GM18909 (cell line): ENCODE data around the gene TLR3.

Experiments used
- ATAC-seq: cut with Tn5 transposase; IDR thresholded peaks from one replicate; pipeline ENCODE4 v1.9.1; 2021; ENCODE audit warnings: mild to moderate bottlenecking; ENCODE audit not compliant: unreplicated experiment, poor library complexity

TLR3 gene

DNA sequence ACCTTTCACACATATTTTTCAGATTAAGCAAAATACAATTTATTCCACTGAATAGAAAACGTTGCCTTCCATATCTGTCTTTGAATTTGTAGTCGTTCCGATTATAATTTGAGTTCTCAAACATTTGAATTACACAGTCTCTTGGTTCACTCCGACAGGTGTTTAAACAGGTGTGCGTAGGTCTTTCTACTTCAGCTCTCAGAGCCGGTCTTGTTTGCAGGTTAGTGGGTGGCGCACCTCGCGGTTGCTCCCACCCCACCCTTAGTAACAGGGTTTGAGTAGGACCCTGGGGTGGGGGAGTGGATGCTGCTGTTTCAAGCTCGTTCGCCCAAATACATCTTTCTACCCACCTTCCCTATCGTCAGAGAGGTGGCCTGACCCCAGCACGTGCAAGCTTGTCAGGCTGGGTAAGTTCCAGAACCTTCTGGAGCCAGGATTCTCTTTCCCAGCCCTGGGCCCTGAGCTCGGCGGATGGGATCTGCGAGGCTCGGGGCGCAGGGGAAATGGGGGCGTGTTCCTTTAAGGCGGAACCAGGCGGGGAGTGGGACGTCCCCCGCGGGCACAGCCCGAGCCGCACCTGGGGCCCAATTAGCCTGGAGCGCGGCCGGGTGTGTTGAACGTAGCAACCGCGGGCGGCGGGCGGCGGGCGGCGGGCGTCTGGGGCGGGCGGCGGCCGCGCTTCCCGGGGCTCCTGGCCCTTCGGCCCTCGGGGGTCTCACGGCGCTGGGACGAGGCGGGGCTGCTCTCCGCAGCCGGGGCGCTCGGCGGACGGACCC, 35.3 kb downstream of the TLR3 start, which contains the start of gene FAM149A:
Gene FAM149A, plus strand, starts transcription at position 591 of the 776 bp plus-strand sequence.
- ATAC-seq = peak; percentile 81

DNA sequence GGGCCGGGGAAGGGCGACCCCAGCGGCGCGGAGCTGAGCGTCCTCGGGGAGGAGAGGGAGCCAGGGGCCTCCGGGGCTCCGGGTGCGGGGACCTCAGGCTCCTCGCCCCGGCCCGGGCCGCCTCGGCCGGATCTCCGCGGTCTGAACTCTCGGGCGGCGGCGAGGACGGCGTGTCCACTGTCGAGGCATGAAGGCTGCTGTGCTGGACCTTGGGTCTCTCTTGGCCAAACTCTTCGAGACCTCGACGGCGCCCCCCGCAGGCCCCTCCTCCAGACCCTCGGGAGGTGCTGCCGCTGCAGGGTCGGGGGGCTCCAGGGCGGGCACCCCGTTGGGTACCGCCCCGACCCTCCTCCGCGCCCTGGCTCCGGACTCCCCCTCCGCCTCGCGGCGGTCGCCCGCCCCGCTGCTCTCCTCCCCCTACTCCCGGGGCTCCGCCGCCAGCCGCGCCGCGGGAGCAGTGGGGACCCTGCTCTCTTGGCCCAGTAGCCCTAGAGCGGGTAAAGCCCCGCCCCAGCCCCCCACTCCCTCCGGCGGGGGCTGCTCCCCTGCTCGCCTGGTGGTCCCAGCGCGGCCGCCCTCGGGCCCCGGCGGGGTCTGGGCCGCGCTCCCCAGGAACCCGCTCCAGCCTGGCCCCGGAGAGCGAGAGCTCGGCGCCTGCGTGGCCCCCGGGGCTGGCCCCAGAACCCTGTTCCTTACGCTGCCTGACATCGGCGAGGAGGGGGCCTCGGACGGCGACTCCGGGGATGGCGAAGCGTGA, 36.1 kb downstream of the TLR3 start:
- peak; percentile 46 for ATAC-seq

DNA sequence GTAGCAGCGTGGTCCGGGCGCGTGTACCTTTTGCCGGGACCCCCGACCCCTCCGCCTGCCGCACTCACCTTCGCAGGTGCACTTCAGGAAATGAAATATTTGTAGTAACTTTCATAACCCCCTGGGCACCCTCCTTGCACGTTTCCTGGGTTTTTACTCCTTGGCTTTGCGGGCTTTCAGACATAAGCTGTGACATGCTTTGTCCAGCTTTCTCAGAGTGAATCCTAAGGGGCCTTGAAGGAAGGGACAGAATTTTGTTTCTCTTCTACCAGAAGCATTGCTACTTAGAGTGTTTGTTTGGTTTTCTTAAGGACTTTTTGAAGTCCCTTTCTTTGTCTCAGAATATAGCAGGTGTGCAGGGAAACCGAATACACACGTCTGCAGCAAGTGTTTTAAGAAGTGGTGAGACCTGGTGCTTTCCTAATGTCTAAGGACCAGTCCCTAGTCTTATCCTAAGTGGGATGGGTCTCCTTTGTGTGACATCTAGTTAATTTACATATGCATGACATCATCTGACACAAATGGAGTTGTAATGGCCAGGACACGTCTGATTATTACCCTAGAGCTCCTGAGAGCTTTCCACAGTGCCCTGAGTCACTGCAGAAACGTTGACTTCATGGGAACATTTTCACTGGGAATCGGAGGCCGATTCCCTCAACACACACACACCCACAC, 36.8 kb downstream of the TLR3 start:
- ATAC-seq = peak; percentile 4

DNA sequence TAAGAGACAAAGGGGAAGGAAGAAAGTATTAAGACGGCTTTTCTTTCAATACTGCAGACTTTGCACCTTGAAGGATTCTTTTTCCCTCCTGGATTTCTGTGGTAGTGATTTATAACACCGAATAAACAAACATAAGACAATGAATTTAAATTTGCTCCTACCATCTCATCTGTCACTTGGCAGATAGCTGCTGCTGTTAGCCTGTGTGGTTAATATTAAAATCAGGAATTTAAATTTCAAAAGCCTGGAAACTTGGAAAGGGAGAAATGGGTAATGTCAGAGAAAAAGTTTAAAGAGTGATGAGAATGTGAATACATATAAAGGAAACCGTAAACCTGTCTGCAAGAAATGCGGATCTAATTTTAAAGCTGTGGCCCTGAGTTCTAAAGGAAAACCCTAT, 39.0 kb downstream of the TLR3 start:
- no peak for ATAC-seq

DNA sequence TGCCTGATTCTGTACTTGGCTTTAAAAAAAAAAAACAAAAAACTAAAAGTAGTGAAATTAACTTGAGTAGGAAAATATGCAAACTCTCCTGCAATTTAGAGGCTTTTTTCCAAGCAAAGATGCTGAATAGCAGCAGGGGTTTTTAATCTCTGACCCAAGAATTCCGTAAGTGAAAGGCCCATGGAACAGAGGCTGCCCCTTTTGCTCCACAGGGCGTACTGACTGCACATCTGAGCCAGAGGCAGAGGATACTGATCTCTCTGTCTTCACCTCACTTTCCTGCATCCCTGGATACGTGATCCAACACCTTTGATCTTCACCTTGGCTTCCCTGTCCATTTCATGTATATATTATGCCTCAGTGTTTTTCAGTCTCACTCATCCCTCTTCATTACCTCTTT, 39.4 kb downstream of the TLR3 start:
- ATAC-seq = no peak

DNA sequence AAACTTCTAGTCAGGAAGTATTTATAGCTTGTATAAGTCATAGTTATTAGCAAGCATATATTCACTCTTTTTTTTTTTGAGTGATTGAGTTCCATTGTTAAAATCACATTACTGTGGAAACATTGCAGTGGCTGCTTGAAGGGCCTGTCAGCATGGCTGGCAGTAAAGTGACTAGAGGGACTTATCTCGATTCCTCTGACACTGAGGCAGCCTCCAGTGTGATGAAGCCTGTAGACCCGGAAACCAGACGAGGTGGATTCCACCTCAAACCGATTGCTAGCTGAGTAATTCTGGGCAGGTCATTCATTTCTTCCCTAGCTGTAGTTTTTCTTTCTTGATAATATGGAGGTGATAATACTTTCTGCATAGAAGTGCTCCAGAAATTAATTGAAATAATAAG, 40.3 kb downstream of the TLR3 start:
- no peak for ATAC-seq

DNA sequence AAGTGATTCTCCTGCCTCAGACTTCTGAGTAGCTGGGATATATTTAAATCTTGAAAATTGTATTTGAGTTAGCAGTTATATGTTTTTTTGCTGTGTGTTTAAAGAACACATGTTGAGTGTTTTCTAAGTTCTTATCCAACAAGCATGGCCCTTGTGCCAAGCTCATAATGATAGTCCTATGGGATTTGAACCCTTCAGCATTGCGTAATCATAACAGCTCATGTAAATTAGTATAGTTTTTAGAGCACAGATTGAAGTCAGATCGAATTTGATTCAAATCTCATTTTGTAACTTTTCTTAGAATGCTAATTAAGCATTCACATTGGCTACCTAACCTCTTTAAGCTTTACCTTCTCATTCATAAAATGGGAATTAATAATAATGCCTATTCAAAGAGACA, 47.7 kb downstream of the TLR3 start:
- ATAC-seq = no peak

DNA sequence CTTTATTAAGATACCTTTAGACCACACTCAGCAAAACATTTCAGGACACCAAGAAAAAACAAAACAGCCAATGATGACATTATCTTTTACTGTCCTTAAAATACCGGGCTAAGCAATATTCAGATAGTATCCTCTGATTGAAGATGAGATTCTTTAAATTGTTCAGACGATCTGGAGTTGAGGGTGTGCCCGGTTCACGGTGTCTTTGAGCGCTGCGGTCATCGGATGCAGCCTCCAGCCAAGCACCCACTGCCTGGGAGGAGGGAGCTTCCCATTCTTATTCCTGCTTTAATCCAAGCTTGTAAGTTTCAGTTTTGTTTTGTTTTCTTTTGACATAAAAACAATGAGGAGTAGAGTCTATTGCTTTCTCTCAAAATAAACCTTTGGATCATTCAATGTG, 49.6 kb downstream of the TLR3 start:
- ATAC-seq = no peak

DNA sequence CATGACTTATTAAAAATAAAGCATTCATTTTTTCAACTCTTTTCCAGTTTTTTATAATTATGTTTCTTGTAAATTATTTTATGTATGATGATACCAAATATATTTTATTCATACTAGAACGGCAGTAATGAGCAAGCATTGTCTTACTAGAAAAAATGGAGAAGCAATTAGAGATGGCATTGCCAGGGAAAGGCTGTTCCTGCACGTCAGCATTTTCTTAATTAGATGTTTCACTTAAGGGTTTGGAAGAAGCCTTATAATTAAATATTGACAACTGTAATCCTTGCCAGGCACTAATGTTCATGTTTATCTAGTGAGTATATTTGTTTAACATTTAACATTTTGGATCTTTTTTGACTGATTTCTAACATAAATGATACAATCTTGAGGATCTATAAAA, 52.1 kb downstream of the TLR3 start:
- ATAC-seq = no peak

DNA sequence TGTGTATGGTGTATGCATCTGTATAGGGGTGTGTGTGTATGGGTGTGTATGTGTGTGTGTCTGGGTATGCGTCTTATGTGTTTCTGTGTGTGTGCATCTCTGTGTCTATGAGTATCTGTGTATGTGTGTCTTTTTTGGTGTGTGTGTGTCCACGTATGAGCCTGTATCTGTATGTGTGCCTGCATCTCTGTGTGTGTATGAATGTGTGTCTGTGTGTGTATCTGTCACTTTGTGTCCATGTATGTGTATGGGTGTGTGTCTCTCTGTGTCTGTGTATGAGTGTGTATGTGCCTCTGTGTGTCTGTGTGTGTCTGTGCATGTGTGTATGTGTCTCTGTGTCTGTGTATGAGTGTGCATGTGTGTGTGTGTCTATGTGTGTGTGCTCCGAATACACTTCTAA, 59.9 kb downstream of the TLR3 start:
- no peak for ATAC-seq

DNA sequence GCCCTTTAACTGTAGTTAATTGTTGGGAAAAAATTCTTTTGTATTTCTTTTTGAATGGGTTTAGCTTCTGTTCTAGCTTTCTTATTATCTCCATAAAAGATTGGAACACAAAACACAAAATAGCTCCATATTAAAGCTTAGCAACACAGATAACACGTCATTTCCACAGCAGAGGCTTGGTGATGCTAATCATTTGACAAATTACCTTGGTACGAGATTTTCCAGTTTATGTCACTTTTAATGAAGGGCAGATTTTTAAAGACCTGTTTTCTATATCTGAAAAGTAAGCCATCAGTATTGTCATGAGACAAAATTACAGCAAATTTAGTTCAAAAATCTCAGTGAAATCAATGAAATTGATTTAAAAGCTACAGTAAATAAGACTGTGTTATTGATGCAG, 63.0 kb downstream of the TLR3 start:
- ATAC-seq = no peak

DNA sequence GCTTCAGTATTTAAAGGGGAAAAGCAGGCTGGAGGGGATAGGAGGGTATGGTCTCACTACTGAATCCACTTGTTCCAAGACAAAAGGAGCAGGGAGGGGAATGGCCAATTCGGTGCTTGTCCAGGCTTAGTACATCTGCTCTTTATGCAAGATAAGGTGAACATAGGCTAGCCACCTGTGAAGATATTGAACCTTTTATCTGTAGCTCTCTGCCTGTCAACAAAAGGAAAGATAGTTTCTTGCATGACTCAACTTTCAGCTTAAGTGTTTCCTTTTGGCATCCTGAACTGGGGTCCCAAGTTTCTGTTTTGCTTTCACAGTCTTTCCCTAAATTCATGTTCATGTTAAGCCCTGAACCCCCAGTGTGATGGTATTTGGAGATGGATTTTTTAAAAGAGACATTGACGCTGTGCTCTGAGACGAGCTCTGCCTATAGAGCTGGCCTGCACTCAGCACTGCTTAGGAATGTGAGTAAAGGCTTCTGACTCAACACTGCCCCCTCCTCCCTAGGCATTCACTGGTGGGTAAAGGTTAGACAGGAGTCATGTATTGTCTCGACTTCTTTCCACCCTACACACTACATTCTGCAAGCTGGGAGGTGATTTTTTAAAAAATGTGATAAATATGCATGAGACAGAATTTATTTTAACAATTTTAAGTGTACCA, 63.8 kb downstream of the TLR3 start:
- peak; percentile 33 for ATAC-seq

DNA sequence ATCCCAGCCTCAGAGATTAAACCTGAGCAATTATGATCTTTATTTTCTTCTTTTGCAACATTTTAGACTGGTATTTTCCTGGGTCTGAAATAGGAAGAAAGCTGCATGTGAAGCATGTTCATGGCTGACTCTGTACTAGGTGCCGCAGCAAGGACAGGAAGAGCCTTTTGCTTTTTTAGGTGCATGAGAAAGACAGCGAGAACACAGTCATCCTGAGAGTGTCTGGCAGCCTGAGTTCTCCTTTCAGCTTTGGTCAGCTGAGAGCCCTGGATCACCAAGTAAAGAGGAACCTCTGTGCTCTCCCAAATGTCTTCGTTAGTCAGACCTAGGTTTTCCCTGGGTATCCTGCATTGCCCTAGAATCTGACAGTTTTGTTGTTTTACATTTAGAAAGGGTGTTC, 65.3 kb downstream of the TLR3 start:
- ATAC-seq = peak; percentile 98

DNA sequence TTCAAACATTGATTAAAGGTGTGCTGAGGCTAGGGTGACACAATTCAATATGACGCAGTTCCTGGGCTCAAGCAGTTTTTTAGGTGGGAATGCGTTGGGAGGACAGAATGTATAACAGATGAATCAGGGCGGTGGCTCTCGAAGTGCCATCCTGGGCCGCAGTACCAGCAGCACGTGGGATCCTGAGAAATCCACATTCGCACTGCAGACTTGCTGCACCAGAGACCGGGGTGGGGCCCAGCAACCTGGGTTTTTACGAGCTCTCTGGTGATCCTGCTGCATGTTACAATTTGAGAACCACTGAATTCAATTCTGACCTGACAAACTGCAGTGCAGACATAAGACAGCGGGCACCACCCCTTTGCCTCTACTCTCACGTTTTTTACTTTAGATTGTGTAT, 65.9 kb downstream of the TLR3 start:
- ATAC-seq = no peak

DNA sequence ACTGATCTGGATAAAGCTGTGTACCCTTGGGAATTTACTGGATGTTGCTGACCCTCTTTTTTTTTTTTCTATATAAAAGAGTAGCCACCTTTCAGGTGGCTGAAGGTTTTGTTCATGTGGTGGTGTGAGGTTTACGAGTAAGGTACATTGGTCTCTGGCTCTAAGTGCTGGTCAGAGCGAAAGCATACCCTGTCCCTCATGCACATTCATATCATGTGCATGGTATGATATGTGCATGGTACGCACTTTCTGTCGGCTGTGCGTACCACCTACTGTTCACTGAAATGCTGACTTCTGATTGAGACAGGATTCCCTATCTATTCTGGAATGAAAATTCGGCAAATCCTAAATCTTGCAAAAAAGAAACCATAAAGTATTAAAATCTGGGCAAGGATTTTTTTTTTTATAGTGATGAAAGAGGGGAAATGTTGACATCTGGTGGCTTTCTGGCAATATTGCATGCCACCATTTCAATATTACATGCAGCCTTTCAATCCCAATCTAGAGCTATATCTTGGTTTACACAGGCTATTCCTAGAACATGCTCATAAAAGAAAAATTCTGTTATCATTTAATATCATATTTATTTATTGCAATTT, 68.3 kb downstream of the TLR3 start:
- peak; percentile 51 for ATAC-seq
